Stimulated activated CD4-positive, alpha-beta T cell treated with anti-CD3 and anti-CD28 coated beads, Interleukin-4, amount 100 ng/mL, for 48 hours (primary cell): ENCODE measurements around the gene MTFP1.
"Not testable (repeated sequence)": the region's sequence is repeated elsewhere in the genome, so short reads cannot be mapped to it uniquely, and the experiment has no call there.

Experiments
- DNase-seq, 2 donors: peaks; one replicate each; pipeline ENCODE4 v3.0.0-alpha.2; 2020; ENCODE audit warnings: low read depth in 2 of 2

MTFP1 gene

DNA sequence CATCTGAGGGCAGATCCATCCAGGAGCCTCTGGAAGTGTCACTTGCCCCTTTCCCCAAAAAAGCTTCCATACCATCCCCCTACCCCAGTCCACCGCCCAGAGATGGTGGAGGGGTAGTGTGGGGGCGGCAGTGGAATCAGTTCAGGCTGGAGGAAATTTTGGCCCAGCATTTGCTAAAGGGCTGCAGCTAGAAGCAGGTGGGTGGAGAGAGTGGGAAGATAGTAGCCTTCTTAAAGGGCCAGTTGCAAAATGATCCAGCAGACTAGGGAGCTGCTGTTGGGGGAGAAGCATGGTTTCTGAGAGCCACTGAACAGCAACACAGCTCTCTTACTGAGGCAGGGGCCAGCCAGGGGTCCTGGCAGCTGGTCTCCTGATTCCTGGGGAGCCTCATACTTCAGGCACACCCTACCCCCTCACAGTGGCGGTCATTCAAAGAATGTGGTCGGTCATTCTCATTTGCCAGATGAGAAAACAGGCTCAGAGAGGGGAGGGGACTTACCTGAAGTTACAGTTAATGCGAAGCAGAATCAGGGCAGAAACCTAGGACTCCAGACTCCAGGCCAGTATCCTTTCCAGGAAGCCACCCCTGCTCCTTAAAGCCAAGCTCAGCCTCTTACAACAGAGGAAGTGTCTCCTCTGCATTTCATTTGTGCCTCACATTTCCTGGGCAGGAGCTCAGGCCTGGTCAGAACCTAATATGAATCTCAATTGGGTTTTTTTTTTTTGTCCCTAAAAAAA is 23.4 kb upstream of the MTFP1 start:
- DNase-seq: no peak

DNA sequence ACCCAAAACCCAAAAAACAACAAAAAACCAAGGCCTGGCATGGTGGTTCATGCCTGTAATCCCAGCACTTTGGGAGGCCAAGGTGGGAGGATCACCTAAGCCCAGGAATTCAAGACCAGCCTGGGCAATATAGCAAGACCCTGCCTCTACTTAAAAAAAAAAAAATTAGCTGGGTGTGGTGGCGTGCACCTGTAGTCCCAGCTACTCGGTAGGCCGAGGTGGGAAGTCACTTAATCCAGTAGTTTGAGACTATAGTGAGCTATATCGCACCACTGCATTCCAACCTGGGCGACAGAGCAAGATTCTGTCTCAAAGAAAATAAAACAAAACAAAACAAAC is 22.8 kb upstream of the MTFP1 start:
- DNase-seq: not testable (repeated sequence)

DNA sequence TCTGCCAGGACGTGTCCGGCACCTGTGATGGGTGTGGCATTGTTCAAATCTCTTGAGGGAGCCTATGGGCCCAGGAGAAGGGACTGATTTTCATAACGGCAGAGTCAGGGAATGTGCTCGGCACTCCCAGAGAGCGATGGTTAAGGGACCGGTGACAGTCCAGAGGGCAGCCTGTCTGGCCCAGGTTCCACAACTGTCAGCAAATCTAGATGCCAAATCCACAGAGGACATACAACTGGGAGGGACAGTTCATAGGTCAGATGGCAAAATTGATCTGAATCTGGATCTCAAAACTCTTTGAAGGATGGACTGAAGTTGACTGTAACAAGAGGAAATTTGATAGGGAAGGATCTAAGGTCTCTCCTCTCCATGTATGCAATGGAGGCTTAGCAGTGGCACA is 21.3 kb upstream of the MTFP1 start:
- no peak for DNase-seq

DNA sequence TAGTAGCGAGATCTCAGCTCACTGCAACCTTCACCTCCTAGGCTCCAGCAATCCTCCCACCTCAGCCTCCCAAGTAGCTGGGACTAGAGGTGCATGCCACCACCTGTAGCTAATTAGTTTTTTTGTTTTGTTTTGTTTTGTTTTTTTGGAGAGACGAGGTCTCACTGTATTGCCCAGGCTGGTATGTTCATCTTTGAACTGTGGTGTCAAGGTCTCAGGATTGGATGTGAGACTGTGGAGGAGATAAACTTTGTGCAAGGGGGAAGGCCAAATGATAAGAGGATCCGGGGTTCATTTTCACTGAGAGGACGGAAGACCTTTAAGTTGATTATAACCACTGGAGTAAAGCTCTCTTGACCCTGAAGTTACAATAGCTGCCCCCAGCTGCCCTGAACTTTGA is 19.8 kb upstream of the MTFP1 start:
- DNase-seq: no peak

DNA sequence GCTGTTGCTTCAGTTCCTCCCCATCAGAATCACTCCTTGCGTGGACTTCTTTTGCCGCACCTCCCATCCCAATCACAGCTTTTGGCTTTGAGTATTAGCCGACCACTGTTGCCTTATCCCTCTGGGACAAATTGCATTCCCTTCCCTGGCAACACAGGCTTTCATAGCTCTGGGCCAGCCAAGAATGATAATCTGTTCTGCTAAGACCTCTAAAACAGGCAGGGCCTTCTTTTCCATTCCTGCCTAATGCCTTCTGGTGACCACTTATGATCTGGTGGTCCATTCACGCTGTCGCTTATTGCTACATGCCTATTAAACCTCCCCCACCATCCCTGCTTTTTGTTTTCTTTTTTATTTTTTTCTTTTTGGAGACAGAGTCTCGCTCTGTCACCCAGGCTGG is 19.2 kb upstream of the MTFP1 start:
- no peak for DNase-seq

DNA sequence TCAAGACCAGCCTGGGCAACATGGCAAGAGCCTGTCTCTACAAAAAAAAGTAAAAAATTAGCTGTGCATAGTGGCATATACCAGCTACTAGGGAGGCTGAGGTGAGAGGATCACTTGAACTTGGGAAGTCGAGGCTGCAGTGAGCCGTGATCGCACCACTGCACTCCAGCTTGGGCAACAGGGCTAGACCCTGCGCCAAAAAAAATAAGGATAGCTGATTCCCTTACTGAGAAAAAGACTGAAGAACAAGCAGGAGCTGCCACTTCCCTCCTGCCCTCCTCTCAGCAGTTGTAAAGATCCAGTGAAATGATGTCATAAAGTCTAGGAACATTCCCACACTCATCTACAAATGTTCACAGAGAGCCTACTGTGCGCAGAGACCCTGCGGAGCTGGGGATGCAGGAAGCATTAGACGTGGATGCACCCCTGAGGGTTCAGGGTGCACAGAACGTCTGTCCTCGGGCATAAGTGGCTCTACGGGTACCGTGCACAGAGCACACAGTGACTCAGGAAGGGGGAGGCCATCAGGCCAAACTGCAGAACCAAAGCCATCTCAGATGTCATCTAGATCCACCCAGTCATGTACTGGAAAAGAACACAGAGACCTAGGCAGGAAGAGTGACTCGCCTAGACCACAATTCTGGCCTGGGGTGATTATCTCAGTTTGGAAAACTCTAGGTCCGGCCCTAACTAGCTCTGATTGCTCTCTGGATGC is 17.0 kb upstream of the MTFP1 start:
- DNase-seq: no peak

DNA sequence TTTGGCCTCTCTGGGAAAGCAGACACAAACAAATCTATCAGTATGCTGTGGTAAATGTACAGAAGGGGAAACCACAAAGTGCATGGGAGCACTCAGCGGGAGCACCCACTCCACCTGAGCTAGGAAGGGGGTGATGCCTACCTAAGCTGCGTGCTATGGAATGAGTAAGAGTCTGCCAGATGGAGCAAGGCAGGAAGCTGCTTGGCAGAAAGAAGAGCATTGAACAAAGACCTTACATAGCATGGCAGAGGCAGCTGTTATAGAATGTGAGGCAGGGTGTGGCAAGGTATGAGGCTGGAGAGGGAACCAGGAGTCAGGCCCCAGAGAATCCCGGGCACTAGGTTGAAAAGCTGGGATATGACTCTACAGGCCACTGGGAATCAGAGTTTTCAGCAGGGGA is 13.8 kb upstream of the MTFP1 start:
- DNase-seq: no peak

DNA sequence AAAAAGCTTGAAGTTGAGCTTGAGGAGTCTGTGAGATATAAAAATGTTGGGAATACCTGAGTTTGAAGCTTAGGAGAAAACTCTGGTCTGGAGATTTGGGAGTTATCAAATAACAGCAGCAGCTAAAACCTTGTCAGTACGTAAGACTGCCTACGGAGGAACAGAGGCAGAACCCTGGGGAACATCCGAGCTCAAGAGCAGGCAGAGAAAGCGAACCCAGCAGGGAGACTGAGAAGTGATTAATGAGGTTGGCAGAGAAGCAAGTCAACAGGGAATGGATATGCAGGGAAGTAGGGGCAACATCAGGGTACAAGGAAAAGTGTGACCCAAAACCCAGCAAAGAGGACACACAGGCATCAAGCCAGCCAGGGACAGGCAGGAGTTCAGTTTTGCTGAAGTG is 12.6 kb upstream of the MTFP1 start:
- no peak for DNase-seq

DNA sequence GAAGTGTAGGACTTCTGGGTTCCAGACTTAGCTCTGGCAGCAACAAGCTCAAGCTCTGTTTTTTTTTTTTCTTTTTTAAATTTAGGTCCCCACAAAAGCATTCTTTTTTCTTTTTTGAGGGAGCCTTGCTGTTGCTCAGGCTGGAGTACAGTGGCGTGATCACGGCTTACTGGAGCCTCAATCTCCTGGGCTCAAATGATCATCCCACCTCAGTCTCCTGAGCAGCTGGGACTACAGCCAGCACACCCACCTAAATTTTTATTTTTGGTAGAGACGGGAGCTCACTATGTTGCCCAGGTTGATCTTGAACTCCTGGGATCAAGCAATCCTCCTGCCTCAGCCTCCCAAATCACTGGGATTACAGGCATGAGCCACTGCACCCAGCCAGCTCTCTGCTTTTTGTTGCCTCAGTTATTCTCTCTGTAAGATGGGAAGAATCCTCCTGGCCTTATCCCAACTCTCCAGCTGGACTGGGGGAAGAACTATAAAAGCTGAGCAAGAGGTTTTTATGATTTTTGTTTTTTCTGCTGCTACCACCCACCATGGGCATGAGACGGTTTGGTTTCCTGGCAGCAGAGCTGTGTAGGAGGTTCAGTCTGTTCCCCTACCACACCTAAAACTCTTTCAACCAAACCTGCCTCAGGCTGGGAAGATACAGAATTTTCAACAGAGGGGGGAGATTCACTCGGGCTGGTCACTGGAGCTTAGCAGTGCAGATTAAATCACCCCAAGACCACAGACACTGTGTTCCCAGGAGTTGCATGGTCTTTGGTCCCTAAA is 11.6 kb upstream of the MTFP1 start:
- DNase-seq: no peak

DNA sequence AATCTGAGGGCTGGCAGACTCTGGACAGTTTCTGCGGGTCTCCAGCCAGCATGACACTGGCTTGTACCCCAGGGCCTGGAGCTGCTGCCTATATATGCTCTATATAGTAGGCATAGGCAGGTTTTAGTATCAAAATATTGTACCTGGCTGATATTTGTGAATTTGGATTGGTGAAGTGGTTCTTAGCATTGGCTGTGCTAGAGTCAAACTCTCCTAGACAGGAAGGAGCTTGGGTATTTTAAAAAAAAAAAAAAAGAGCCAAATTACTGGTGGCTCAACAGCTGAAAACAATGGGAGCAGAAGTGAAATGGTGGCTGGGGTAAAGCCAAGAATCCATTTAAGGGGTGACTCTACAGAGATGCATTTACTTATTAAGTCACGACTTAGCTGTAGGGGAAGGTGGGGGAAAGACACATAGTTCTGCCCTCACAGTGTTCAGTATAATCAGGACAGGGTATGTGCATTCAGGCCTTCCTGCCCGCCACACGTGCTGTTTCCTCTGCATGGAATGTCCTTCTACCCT is 11.0 kb upstream of the MTFP1 start:
- DNase-seq: no peak

DNA sequence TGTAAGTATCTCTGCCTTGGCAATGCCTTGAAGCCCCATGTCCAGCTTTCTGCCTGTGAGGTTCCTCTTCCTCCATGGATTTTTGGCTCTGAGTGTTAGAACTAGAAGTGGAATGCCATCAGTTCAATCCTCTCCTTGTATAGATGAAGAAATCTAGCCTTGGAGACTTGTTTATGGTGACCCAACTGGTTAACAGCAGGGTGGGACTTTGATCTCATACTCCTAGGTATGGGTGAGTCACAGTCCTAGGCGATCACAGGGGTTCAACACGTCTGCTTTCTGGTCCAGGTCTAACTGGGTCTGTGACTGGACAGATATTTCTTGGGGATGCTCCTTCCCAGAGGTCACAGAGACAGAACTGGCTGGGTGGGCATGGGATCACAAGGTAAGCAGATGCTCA is 9.2 kb upstream of the MTFP1 start:
- DNase-seq: no peak

DNA sequence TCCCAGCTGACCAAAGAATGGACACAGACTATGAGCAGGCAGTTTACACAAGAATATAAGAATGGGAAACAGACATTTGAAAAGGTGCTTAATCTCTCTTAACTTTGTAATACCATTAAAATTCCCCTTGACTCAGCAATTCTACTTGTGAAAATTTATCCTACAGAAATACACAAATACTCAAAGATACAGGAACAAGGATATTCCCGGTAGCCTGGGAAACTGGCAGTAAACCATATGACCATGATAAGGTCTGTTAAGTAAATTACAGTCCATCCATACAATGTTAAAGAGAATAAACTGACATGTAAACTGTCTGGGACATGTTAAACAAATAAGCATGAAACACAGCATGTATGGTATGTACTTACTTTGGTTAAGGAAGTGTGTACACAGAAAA is 8.7 kb upstream of the MTFP1 start:
- DNase-seq: no peak

DNA sequence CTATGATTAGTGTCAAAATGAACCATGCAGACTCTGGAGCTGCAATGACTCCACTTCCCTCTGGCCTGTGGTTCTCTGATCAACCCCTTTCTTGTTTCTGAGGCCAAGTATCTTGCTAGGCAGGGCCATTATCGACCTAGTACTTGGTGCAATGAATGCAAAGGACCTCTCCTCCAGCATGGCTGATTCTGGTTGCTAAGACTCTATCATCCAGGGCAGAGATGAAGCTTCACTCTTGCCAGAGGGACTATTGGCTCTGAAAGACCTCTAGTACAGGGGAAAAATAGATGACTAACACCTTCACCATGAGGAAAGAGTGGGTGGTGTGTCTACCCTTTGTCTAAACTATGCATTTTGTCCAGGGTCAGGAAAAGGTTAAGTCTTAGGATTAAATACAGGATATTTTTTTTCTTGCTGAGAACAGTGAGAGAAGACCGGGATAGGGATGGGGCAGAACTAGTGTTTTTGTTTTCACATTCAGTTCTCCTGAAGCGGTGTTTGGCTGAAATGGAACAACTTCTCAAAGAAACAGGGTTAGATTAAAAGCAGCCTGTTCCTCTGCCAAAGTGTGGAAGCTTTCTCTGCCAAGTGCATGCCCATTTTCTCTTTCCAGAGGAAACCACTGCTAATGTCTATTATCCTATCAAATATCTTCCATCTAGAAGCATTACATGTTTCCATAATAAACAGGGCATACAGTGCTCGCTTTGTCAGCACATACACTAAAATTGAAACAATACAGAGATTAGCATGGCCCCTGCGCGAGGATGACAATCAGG is 5.0 kb upstream of the MTFP1 start:
- no peak for DNase-seq

DNA sequence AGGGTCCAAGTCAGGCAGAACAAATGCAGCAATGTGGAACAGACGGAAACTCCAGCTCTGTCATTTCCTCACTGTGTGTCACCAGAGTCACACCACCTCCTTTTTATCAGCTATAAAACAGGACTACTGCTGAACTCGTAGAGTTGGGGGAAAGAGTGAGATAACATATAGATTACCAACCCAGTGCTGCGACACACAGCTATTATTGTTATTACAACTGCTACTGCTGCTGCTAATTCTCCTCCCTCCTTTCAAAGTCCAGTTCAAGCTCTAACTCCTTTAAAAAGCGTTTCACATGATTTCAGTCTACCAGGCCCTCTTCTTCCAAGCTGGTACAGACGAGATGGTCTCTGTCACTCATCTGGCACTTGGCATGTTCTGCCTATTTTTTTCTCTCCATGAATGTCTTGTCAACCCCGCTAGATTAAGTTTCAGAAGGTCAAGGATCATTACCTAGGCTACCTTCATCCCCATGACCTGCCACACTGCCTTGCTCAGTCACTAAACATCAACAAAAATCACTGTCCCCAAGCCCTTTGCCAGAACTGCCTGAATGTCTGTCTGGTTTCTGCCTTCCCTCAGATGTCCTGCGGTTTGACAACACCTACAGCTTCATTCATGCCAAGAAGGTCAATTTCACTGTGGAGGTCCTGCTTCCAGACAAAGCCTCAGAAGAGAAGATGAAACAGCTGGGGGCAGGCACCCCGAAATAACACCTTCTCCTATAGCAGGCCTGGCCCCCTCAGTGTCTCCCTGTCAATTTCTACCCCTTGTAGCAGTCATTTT is 3.7 kb upstream of the MTFP1 start:
- DNase-seq: no peak

DNA sequence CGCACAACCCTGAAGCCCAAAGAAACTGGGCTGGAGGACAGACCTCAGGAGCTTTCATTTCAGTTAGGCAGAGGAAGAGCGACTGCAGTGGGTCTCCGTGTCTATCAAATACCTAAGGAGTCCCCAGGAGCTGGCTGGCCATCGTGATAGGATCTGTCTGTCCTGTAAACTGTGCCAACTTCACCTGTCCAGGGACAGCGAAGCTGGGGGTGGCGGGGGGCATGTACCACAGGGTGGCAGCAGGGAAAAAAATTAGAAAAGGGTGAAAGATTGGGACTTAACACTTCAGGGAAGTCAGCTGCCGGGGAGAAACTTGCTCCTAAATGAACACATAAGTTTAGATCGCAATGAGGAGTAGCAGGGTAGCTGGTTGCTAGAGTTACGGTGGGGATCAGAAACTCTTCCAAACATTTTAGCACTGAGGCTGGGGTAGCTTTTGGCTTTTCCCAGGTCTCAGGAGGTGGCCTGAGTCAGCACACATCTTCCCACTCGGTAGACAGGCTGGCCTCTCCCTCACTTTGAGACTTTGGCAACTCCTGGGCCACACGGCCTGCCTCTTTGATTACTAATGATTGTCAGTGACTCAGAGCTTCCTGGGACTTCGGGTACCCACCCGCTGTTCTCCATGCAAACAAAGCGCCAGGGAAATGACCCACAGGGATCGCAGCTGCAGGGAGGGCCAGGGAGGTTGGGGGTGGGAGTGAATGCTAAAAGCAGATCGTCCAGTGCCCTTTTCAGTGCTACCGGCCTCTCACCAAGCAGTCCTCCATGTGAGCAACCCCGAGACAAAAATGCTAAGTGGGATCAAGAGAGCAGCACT is 2.9 kb upstream of the MTFP1 start:
- peak in 1 of 2 donors; percentile 47 for DNase-seq

DNA sequence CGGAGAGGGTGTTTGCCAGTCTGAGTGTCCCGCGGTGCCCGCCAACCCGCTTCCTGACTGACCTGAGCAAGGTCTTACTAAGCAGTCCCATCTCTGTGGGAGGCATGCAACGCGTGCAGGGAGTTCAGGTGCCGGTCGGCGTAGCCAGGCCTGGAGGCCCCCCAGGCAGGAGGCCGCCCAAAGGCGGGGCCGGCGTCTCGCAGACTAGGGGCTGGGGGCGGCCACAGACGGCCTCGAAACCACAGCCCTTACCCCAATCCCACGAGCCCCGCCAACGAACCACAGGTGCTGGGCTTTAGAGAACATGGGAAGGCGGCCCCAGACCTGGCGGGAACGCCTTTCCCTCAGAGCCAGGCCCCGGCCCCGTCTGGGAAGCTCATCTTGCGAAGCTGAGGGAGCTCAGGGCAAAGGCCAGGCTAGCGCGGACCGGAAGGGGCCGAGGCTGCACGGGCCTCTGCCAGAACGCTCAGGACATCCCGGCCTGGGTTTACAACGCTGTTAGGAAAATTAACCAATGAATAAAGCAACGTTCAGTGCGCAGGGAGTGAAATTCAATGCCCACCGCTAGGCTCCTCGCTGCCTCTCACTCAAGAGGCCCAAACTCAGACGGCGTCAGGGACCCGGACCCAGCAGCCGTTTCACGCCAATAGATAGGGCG is 2.1 kb upstream of the MTFP1 start:
- peak; percentile 49 to 60 for DNase-seq

DNA sequence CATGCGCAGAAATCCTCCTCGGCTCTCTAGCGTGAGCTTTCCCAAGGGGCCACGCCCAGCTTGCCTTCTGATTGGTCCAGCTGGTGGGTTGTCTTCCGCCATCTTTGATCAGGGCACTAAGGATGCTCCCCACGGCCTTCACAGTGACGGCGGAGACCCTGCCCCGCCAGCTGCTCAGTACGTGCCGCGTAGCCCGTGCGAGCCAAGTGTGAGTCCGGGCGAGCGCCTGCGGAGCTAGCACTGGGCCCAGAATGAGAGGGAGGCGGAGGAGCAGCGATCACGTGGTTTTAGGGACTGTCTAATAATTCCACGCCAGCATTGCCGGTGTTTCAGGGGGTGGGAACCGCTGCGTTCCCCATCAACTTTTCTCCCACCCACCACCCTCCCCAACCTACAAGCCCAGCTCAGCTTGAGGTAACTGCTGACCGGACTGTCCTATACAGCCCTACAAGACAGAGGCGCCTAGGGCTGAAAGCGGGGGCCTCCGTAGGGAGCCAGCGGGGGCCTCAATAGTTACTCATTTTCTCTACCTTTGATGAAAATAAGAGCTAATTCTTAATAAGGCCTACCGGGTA is 1.5 kb upstream of the MTFP1 start:
- peak; percentile 94 to 98 for DNase-seq

DNA sequence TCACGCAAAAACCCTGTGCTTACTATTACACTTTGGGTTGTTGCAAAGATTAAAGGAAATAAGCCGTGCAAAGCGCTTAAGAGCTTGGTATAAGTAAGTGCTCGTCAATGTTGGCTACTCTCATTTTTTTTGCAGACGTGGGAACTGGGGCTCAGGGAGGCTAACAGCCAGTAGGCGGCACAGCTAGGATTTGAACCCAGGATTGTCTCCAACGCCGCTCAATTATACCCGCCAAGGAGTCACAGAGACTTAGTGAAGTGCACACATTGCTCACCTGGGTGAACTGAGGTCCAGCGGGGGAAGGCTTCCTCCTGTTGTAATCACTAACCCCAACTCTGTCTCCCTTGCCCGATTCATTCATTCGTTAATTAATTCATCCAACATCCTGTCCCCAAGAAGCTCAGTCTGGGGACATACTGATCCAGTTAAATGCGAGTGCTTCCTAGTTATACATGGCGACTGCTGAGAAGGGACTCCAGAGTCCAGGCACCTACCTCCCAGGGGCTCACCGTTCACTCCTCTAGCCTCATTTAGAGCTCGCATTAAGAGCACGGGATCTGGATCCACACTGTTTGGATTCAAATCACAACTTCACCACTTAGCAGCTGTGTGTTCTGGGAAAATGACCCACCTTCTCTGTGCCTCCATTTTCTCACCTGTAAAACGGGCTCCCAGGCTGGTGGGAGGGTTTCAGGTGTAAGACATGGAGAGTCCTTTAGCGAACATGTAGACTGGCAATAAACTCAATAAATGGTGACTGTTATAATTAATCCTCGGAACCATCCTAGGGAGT is 838 bp upstream of the MTFP1 start:
- DNase-seq: no peak

DNA sequence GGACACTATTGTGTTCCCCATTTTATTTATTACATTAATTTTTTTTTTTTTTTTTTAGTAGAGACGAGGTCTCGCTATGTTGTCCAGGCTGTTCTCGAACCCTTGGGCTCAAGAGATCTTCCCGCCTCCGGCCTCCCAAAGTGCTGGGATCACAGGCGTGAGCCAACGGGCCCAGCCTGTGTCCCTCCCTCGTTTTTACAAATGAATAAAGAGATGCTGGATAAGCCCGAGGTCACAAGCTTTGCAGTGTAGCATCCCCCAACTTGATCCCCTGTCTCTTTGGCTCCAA is 297 bp upstream of the MTFP1 start:
- DNase-seq: no peak
